H1 (cell line): ENCODE measurements around the gene PIK3C2G. TPM values are rescaled to one million over a fixed set of nuclear protein-coding genes. Genes with fewer than 3 reads are reported as not detected.

Experiments
- CTCF ChIA-PET: fragments of 300-600 bp; sonication (Branson Sonifier 250); formaldehyde crosslinking; loops from one replicate; lab custom pipeline; 2021; ENCODE audit not compliant: partially characterized antibody; lab: Charles Lee
- POLR2A ChIA-PET: fragments of 300-600 bp; sonication (Branson Sonifier 250); formaldehyde crosslinking; loops from one replicate; lab custom pipeline; 2021; ENCODE audit warnings: inconsistent platforms; ENCODE audit not compliant: partially characterized antibody; lab: Charles Lee
- DNase-seq, 2 experiments: peaks; one replicate each; pipeline versions ENCODE4 v3.0.0 to v3.0.0-alpha.2; 2010 to 2022; ENCODE audit warnings: low spot score in 2 of 2, low read depth in 1 of 2, mixed read lengths in 1 of 2
- FAIRE-seq: peaks from 2 replicates; lab custom pipeline; 2011; peaks lifted over from hg19 to GRCh38; lab: Jason Lieb, UNC
- H2AFZ ChIP-seq: 2 replicates; pipeline ENCODE4 v1.8.1; 2012; ENCODE audit warnings: low read length, inconsistent platforms
- H2AK5ac ChIP-seq: 2 replicates; pipeline ENCODE4 v1.6.1; 2013; ENCODE audit warnings: low read depth, low read length
- H2BK120ac ChIP-seq: replicated peaks from 2 replicates; pipeline ENCODE3; 2013; ENCODE audit warnings: low read depth, low read length, inconsistent platforms
- H2BK12ac ChIP-seq: 2 replicates; pipeline ENCODE4 v1.6.1; 2013; ENCODE audit warnings: low read depth, low read length
- H2BK15ac ChIP-seq: 2 replicates; pipeline ENCODE4 v1.6.1; 2013; ENCODE audit warnings: low read length
- H2BK20ac ChIP-seq: 2 replicates; pipeline ENCODE4 v1.6.1; 2013; ENCODE audit warnings: low read length
- H2BK5ac ChIP-seq: 2 replicates; pipeline ENCODE4 v1.6.1; 2013; ENCODE audit warnings: low read depth, low read length
- H3K14ac ChIP-seq: 2 replicates; pipeline ENCODE4 v1.6.1; 2013; ENCODE audit warnings: inconsistent platforms; ENCODE audit not compliant: insufficient read length
- H3K18ac ChIP-seq: 2 replicates; pipeline ENCODE4 v1.6.1; 2013; ENCODE audit warnings: low read length; ENCODE audit errors: extremely low read depth
- H3K23ac ChIP-seq: 2 replicates; pipeline ENCODE4 v1.6.1; 2013; ENCODE audit warnings: inconsistent platforms; ENCODE audit not compliant: insufficient read length
- H3K23me2 ChIP-seq: 2 replicates; pipeline ENCODE4 v1.6.1; 2013; ENCODE audit warnings: low read depth, low read length
- H3K27ac ChIP-seq: 2 replicates; pipeline ENCODE4 v1.6.1; 2011; ENCODE audit warnings: low read depth, low read length, inconsistent platforms
- H3K27me3 ChIP-seq, 4 experiments: replicated peaks in 1 of 4; 1 replicate in 1 of 4; 2 replicates in 3 of 4; pipeline versions ENCODE4 v1.6.1 to v1.8.1; 2011 to 2013; ENCODE audit warnings: low read length in 3 of 4, mild to moderate bottlenecking in 3 of 4, inconsistent platforms in 2 of 4, mixed read lengths in 2 of 4, moderate library complexity in 1 of 4; ENCODE audit not compliant: control insufficient read depth in 3 of 4, insufficient read depth in 3 of 4; ENCODE audit errors: extremely low read depth in 1 of 4
- H3K36me3 ChIP-seq, 4 experiments: 2 replicates each; pipeline versions ENCODE4 v1.6.1 to v1.8.1; 2011 to 2013; ENCODE audit warnings: mild to moderate bottlenecking in 4 of 4, low read length in 3 of 4, moderate library complexity in 2 of 4, control low read depth in 1 of 4, inconsistent platforms in 1 of 4; ENCODE audit not compliant: insufficient read depth in 4 of 4, control insufficient read depth in 2 of 4
- H3K4ac ChIP-seq: replicated peaks from 2 replicates; pipeline ENCODE3; 2013; ENCODE audit warnings: low read length, low read depth, mixed read lengths, inconsistent platforms; ENCODE audit not compliant: insufficient read length
- H3K4me1 ChIP-seq, 4 experiments: replicated peaks in 1 of 4; 1 replicate in 1 of 4; 2 replicates in 3 of 4; pipeline versions ENCODE4 v1.6.1 to v1.8.1; 2011 to 2013; ENCODE audit warnings: low read length in 3 of 4, inconsistent platforms in 2 of 4, mixed read lengths in 1 of 4; ENCODE audit not compliant: insufficient read depth in 4 of 4, control insufficient read depth in 3 of 4
- H3K4me2 ChIP-seq, 2 experiments: 2 replicates each; pipeline versions ENCODE4 v1.6.1 to v1.8.1; 2011 to 2013; ENCODE audit warnings: low read depth in 2 of 2, low read length in 2 of 2, control low read depth in 1 of 2, inconsistent platforms in 1 of 2, mild to moderate bottlenecking in 1 of 2; ENCODE audit not compliant: insufficient read depth in 1 of 2
- H3K4me3 ChIP-seq, 4 experiments: fragments of 200-600, 300-600 bp in 1 of 4; sonication (generic), shearing (Covaris generic), sonication (Bioruptor Twin) in 1 of 4; 2 replicates each; pipeline versions ENCODE4 v1.5.1 to v1.8.1; 2011 to 2016; ENCODE audit warnings: low read length in 4 of 4, low read depth in 3 of 4, control low read depth in 2 of 4, inconsistent platforms in 2 of 4, mild to moderate bottlenecking in 2 of 4, mixed read lengths in 1 of 4, moderate library complexity in 1 of 4; ENCODE audit not compliant: insufficient read depth in 2 of 4; ENCODE audit errors: extremely low read depth in 1 of 4
- H3K56ac ChIP-seq: replicated peaks from 2 replicates; pipeline ENCODE3; 2013; ENCODE audit warnings: low read depth, mild to moderate bottlenecking, mixed read lengths, low read length, inconsistent platforms; ENCODE audit not compliant: insufficient read length
- H3K79me1 ChIP-seq: 2 replicates; pipeline ENCODE4 v1.6.1; 2013; ENCODE audit warnings: low read depth, low read length, control low read depth
- H3K79me2 ChIP-seq, 2 experiments: 2 replicates each; pipeline versions ENCODE4 v1.6.1 to v1.8.1; 2012 to 2013; ENCODE audit warnings: low read length in 2 of 2, mild to moderate bottlenecking in 2 of 2, inconsistent platforms in 1 of 2; ENCODE audit not compliant: insufficient read depth in 2 of 2, control insufficient read depth in 1 of 2
- H3K9ac ChIP-seq, 4 experiments: replicated peaks in 1 of 4; 1 replicate in 1 of 4; 2 replicates in 3 of 4; pipeline versions ENCODE4 v1.6.1 to v1.8.1; 2011 to 2013; ENCODE audit warnings: low read depth in 3 of 4, low read length in 3 of 4, control low read depth in 2 of 4, mild to moderate bottlenecking in 2 of 4, moderate library complexity in 2 of 4, inconsistent platforms in 1 of 4; ENCODE audit errors: extremely low read depth in 1 of 4
- H3K9me3 ChIP-seq, 2 experiments: 2 replicates each; pipeline versions ENCODE4 v1.6.1 to v1.8.1; 2012 to 2013; ENCODE audit warnings: mild to moderate bottlenecking in 2 of 2, moderate library complexity in 2 of 2, control low read depth in 1 of 2, inconsistent platforms in 1 of 2, low read depth in 1 of 2, low read length in 1 of 2, mixed read lengths in 1 of 2; ENCODE audit not compliant: insufficient read depth in 2 of 2
- H4K20me1 ChIP-seq, 2 experiments: replicated peaks in 1 of 2; 2 replicates each; pipeline versions ENCODE3 to v1.8.1; 2011 to 2013; ENCODE audit warnings: inconsistent platforms in 2 of 2, low read length in 2 of 2, mild to moderate bottlenecking in 1 of 2; ENCODE audit not compliant: insufficient read depth in 2 of 2, control insufficient read depth in 1 of 2
- H4K5ac ChIP-seq: 2 replicates; pipeline ENCODE4 v1.6.1; 2013; ENCODE audit warnings: low read length, low read depth, mixed read lengths, inconsistent platforms; ENCODE audit not compliant: insufficient read length
- H4K8ac ChIP-seq: 2 replicates; pipeline ENCODE4 v1.8.0; 2013; ENCODE audit warnings: mild to moderate bottlenecking, moderate library complexity, low read length, inconsistent platforms; ENCODE audit not compliant: insufficient read depth; ENCODE audit errors: extremely low read depth
- H4K91ac ChIP-seq: replicated peaks from 2 replicates; pipeline ENCODE3; 2013; ENCODE audit warnings: low read length, mixed read lengths, inconsistent platforms; ENCODE audit not compliant: insufficient read length
- ATF2 ChIP-seq: IDR thresholded peaks from 2 replicates; pipeline ENCODE4 v1.6.1; 2012; ENCODE audit warnings: low read length, inconsistent platforms
- BRCA1 ChIP-seq: IDR thresholded peaks from 2 replicates; pipeline ENCODE4 v1.6.1; 2012; ENCODE audit warnings: low read depth, low read length, improper control_type of control experiment
- CTCF ChIP-seq, 3 experiments: IDR thresholded peaks; 1 replicate in 2 of 3; 2 replicates in 1 of 3; pipeline versions ENCODE4 v1.5.1 to v1.6.1; 2011; ENCODE audit warnings: low read length in 3 of 3, mild to moderate bottlenecking in 3 of 3, inconsistent platforms in 2 of 3, low read depth in 1 of 3, moderate library complexity in 1 of 3; ENCODE audit not compliant: insufficient read depth in 1 of 3; ENCODE audit errors: control extremely low read depth in 1 of 3
- SIRT6 ChIP-seq: IDR thresholded peaks from one replicate; pipeline ENCODE4 v1.7.1; 2012; ENCODE audit warnings: low read length, inconsistent platforms
- SIX5 ChIP-seq: IDR thresholded peaks from 2 replicates; pipeline ENCODE4 v1.6.1; 2011; ENCODE audit warnings: mild to moderate bottlenecking, low read depth, low read length
- SP4 ChIP-seq: IDR thresholded peaks from 2 replicates; pipeline ENCODE4 v1.6.1; 2012; ENCODE audit warnings: low read length, inconsistent platforms
- TAF7 ChIP-seq: optimal IDR thresholded peaks from 2 replicates; pipeline ENCODE3; 2011; ENCODE audit warnings: low read depth, mild to moderate bottlenecking, inconsistent platforms, low read length, moderate library complexity, borderline replicate concordance
- USF2 ChIP-seq: IDR thresholded peaks from 2 replicates; pipeline ENCODE4 v1.6.1; 2011; ENCODE audit warnings: low read length, improper control_type of control experiment
- ZNF274 ChIP-seq: IDR thresholded peaks from 2 replicates; pipeline ENCODE4 v1.7.0; 2012; ENCODE audit warnings: low read length, borderline replicate concordance; ENCODE audit errors: extremely low read depth
- WGBS, 2 experiments: shearing (Covaris generic) in 1 of 2; methylation state at CpG; one replicate each; pipeline versions ENCODE4 v1.1.6 to v1.1.7; 2013 to 2015; ENCODE audit warnings: low lambda C conversion rate in 2 of 2, mixed read lengths in 2 of 2, inconsistent platforms in 1 of 2, low coverage in 1 of 2, missing lambda C conversion rate in 1 of 2; ENCODE audit not compliant: insufficient replicate concordance in 2 of 2, insufficient coverage in 1 of 2, insufficient read length in 1 of 2; ENCODE audit errors: extremely low coverage in 1 of 2, missing lambda C conversion rate in 1 of 2; 5-methylcytosine and 5-hydroxymethylcytosine counted together
- polyA plus RNA-seq, 7 experiments: library from polyadenylated mRNA; depleted of rRNA in 3 of 7; stranded (reverse) in 5 of 7; unstranded in 2 of 7; fragments of >200 nt in 5 of 7; fragments of 200-250 nt in 2 of 7; gene quantifications; 1 replicate in 5 of 7; 2 replicates in 1 of 7; 4 replicates in 1 of 7; pipeline versions ENCODE4 v1.2.1 to v1.2.3, GENCODE V29; 2011 to 2013; ENCODE audit warnings: missing spikeins in 2 of 7, mixed read lengths in 2 of 7
- total RNA-seq: library from RNA; stranded (reverse); fragmentation: NEBNext Ultra II Directional; extraction: Animal tissue kit (Norgen Biotek cat#: 25700); gene quantifications from 2 replicates; pipeline ENCODE4 v1.2.1, GENCODE V29; 2021

Gene PIK3C2G
- total and polyA plus RNA-seq, 2 of the 8 experiments (the other 6 are each of a cell fraction or from before 2014, with no cell fraction given) = not detected

GRCh38 chr12:18290386-18290785 lies 29.1 kb downstream of the PIK3C2G start:
- 86% methylated on average over 3 of the region's 3 CpGs; no CpG with 5 or more reads in 1 of the 2 experiments for WGBS, 2 experiments
- H3K4me2 ChIP-seq = no peak overlapping the region
- no peak overlapping the region for H2AK5ac ChIP-seq
- H2BK20ac ChIP-seq = no peak overlapping the region
- no peak overlapping the region for H2BK15ac ChIP-seq
- no peaks in the 10 kb centered on the region for H3K27me3 ChIP-seq
- no peak overlapping the region for H3K56ac ChIP-seq
- H4K91ac ChIP-seq = no peak overlapping the region
- no peak overlapping the region for H3K27ac ChIP-seq
- H3K14ac ChIP-seq = no peak overlapping the region
- no peak overlapping the region for H2BK12ac ChIP-seq
- no peaks in the 10 kb centered on the region for H3K79me2 ChIP-seq
- no peak overlapping the region for H2BK120ac ChIP-seq
- H4K20me1 ChIP-seq = no peaks in the 10 kb centered on the region
- no peak overlapping the region for H4K8ac ChIP-seq
- H3K4me1 ChIP-seq = no peaks in the 10 kb centered on the region; a peak in 1 of 7 replicates
- peaks cover 0 to 2% of the 10 kb centered on the region in 2 experiments; a peak in 1 of 4 replicates for H3K9me3 ChIP-seq
- POLR2A ChIA-PET = no interaction called here
- FAIRE-seq (no peak), DNase-seq (no peak)
- no peak overlapping the region for H2BK5ac ChIP-seq
- H3K23me2 ChIP-seq = no peaks in the 10 kb centered on the region
- CTCF ChIA-PET = interaction anchor here (1.7 kb wide), 1 partner anchor 29 kb away, joined by 5 read pairs; no protein-coding TSS in a partner anchor
- no peak overlapping the region for H3K4me3 ChIP-seq
- no peak overlapping the region for H3K9ac ChIP-seq
- no peak overlapping the region for H3K18ac ChIP-seq
- no peak overlapping the region for H4K5ac ChIP-seq
- no peaks in the 10 kb centered on the region for H3K36me3 ChIP-seq
- H3K4ac ChIP-seq = no peak overlapping the region
- no peaks in the 10 kb centered on the region for H3K79me1 ChIP-seq
- H2AFZ ChIP-seq = no peak overlapping the region
- H3K23ac ChIP-seq = no peak overlapping the region
- TF ChIP-seq ATF2 = no peak
- TF ChIP-seq ZNF274 = no peak
- TF ChIP-seq SP4 = no peak
- TF ChIP-seq USF2 = no peak
- no peak for TF ChIP-seq SIX5
- no peak for TF ChIP-seq BRCA1
- no peak for TF ChIP-seq CTCF (IDR thresholded peaks at IDR 0.05; ENCODE audit: control extremely low read depth in 1 of 3, insufficient read depth in 1 of 3, low read depth in 1 of 3, low read length in 3 of 3)
- no peak for TF ChIP-seq SIRT6
- TF ChIP-seq TAF7 = no peak
